Stimulated activated CD4-positive, alpha-beta T cell treated with anti-CD3 and anti-CD28 coated beads, Interleukin-2, amount 100 ng/mL, for 24 hours (primary cell): Measurements from ENCODE around the gene NUMB.
"Not testable (repeated sequence)": the region's sequence is repeated elsewhere in the genome, so short reads cannot be mapped to it uniquely, and the experiment has no call there.

Experiments used
- DNase-seq, 2 donors: peaks; one replicate each; pipeline ENCODE4 v3.0.0-alpha.2; 2020

Gene NUMB

DNA sequence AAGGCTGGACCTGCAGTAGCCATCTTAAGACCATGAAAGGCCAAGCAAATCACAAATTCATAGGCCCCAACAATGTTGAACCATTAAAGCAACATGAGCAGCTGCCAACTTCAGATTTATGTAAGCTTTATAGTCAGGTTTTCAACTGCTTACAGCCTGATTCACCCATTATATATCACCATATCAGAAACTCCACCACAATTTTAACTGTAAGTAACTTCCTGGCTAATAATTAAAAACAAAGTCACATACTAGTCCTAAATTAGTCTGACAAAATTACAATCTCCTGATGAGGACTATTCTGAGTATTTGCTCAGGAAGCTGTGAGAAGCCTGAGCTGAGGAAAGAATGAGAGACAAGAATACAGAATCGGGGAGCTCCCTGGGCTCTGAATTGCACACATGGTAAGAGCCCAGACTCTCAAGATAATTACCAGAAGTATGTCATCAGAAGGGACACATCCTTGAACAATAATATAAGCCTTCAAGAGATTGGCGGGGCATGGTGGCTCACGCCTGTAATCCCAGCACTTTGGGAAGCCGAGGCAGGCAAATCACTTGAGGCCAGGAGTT is 55.1 kb downstream of the NUMB start:
- no peak for DNase-seq

DNA sequence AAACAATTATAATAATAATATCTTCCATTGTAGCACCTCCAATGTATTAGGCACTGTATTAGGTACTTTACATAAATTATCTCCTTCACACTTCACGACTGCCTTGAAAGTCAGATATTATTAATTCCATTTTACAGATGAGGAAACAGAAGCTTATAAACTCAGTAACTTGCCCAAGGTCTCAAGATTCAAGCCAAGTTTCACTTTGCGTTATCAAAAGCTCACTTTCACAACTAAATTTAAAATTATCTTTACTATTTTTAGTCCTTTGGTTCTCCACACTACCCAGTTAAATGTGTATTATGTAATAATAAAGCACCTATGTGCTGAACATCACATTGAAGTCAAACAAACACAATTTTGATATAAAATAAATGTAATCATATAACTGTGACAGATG is 55.8 kb downstream of the NUMB start:
- no peak for DNase-seq

DNA sequence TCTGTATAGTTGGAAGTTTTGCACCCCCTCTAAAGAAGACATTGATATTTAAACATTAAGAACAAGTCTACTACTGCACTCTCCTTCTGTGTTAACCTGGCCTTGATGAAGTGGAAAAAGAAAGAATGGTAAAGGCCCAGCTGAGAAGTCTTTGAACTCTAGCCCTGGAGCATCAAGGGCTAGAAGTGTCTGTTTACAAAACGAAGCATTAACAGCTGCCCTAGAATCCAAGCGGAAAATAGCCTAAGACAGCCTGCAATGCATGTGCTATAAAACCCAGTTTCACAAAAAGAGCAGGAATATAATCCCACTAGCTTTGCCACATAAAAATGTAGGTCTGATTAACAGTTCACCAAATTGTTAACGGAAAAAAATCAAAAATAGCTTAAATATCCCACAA is 60.5 kb downstream of the NUMB start:
- no peak for DNase-seq

DNA sequence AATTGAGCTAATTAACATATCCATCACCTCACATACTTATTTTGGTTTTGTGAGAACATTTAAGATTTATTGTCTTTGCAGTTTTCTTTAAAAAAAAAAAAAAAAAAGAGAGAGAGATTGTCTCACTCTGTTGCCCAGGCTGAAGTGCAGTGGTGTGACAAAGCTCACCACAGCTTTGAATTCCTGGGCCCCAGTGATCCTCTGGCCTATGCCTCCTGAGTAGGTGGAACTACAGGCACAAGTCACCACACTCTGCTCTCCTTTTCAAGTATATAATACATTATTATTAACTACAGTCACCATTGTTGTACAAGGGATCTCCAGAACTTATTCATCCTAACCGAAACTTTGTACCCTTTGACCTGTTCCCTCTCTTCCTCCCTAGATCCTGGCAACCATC is 64.0 kb downstream of the NUMB start:
- no peak for DNase-seq

DNA sequence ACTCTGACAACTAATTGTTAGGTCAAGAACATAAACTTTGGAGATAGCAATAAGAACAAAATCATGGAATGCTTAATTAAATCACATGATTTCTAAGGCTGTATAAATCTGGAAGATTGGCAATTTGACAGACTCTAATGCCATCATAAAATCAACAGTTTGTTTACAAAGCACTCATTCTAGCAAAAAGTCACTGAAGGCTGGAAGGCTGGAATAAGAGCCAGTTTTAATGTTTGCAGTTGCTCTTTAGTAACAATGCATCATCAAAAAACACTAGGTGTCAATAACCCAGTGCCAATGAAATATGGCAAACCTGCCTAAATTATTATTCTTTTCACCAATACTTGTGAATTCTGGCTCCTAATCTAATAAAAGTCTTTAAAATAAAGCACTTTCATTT is 65.0 kb downstream of the NUMB start:
- no peak for DNase-seq

DNA sequence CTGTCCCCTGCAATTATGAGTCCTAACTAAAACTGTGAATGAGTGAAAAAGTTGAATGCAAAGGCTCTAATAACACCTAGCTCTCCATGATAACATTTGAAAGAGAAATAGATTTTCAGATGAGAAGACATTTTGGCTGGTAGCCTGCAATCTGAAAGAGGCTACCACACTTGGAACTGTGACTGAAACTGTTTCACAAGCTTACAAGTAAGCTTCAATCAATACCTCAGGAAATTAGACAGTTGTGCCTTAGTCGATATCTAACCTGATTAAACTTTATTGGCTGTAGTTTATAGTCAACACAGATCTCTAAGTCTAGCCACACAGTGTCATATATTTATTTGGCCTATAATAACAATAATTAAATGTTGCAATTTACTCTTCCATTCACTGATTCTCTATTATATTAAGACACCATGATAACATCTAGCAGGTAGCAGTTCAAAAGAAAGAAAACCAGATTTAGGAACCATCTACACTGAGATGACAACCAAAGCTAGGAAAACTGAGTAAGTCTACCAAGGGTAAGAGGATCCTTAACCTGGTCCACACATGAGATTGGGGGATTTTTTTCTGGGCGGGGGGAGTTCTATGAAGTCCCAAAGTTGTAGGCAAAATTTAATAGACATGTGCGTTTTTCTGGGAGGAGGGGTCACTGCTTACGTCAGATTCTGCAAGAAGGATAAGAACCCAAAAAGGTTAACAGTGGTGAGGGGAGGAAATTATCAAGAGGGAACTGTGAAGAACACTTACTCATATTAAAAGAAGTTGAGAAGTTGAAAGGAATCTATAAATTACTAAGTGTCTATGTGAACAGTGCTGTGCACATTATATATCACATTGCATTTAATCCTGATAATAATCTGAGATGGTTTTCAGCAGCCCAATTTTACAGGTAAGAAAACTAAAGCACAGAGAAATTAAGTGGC is 65.8 kb downstream of the NUMB start:
- no peak for DNase-seq

DNA sequence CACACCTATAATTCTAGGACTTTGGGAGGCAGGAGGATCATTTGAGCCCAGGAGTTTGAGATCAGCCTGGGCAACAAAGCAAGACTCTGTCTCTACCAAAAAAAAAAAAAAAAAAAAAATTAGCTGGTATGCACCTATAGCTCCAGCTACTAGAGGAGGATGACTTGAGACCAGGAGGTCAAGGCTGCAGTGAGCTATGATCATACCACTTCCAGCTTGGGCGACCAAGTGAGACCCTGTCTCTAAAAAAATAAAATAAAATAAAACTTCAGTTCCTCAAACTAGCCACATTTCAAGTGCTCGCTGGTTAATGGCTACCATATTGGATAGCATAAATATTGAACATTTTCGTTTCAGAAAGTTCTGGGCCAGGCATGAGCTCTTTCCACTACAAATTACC is 70.5 kb downstream of the NUMB start:
- not testable (repeated sequence) for DNase-seq

DNA sequence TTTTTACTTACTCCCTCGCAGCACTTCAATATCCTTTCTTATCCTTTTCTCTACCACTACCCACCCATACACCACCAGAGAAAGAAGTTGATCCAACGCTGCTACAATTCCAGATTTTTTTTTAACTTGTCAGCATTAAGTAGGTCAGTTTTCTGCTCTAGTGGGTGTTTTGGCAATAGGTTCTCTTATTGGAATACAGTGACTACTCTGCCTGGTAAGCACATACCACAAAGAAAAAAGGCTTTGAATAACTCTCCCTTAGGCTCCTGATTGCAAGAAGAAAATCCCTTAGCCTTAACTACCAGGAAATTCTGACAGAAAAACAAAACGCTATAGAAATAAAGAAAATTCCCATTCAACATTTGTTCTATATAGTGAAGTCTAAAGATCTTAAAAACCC is 72.0 kb downstream of the NUMB start:
- no peak for DNase-seq

DNA sequence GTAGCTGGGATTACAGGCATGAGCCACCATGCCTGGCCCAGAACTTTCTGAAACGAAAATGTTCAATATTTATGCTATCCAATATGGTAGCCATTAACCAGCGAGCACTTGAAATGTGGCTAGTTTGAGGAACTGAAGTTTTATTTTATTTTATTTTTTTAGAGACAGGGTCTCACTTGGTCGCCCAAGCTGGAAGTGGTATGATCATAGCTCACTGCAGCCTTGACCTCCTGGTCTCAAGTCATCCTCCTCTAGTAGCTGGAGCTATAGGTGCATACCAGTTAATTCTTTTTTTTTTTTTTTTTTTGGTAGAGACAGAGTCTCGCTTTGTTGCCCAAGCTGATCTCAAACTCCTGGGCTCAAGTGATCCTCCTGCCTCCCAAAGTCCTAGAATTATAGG is 73.3 kb downstream of the NUMB start:
- not testable (repeated sequence) for DNase-seq

DNA sequence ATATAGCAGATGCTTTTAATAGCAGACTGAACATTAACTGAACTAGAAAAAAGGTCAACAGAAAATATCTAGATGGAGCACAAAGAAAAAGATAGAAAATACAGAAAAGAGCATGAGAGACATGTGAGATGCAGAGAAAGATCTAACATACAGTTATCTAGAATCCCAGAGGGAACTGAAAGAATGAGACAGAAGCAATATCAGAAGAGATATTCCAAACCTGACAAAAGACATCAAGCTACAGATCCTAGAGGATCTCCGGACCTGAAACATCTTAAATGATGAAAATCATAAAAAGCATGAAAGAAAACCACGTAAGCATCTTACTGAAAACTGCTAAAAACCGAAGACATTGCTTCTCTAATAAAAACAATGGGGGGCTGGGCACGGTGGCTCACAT is 75.0 kb downstream of the NUMB start:
- DNase-seq = no peak

DNA sequence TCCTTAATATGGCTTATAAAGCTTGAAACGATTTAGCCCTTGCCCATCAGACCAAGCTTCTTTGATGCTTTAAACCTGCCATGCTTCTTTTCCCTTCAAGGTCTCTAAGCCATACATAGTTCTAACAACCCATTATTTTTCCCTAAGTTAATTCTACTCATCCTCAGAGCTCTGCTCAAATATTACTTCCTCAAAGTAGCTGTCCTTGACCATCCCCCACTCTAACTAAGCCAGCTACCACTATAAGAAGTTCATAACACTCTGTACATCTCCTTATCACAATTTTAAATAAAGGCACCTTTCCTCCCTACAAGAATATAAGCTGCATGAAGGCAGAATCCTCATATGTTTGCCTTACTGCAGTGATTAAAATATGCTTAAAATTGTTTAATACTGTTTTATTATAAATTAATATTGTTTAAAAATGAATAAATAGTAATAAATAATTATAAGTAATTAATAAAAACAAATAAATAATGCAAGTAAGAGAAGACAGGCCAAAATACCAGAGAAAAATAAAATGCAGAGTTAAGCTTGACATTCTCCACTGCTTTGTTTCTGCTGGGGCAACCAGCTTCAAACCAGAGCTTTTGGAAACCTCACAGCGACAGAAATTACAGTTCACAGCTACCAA is 76.8 kb downstream of the NUMB start:
- no peak for DNase-seq

DNA sequence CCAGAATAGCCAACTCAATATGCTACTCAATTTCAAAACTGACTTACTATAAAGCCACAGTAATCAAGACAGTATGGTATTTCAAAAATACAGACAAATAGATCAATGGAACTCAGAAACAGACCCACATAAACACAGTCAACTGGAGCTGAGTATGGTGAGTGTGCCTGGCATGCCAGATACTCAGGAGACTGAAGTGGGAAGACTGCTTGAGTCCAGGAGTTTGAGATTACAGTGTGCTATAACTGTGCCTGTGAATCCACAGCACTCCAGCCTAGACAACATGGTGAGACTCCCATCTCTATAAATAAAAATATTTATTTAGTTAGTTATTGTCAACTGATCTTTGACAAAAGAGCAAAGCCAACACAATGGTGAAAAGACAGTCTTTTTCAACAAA is 81.8 kb downstream of the NUMB start:
- DNase-seq = no peak

DNA sequence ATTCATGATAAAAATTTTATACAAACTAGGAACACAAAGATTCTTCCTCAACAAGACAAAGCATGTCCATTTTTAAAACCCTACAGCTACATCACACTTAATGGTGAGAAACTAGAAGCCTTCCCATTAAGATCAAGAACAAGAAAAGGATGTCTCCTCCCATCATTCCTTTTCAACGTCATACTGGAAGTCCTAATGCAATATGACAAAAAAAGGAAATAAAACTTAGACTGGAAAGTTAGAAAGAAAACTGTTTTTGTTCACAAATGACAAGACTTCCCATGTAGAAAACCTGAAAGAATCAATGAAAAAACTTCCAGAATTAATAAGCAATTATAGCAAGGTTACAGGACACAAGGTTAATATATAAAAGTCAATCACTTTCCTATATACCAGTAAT is 82.5 kb downstream of the NUMB start:
- no peak for DNase-seq

DNA sequence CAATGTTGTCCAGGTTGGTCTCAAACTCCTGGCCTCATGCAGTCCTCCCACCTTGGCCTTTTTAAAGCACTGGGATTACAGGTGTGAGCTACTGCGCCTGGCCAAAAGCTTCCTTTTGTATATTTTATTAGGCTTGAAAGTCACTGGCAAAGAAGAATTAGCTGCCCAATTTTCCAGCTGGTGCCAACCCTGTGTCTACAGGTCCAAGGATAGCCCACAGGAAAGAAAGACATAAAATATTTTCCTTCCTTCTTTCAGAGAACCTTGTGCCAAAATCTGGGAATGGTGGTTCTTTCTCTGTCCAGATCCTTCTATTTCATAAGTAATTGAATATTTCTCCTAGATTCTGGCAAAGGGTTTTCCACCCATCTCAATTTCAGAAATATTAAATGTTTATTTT is 84.1 kb downstream of the NUMB start:
- no peak for DNase-seq

DNA sequence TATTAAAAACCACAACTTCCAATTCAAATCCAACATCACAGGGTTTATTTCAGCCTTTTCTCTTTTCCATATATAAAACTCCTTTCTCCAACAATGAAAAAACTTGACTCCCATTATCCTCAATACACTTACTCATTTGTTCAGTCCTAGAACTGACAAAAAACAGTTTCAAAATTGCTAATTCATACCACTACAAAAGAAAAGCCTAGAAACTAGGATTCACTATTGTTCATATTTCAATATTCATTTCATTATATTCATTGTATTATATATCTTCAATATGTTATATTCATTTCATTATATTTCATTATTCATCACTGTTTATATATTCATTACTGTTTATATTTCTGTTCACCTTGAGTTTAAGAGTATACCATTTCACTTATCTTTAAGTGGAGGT is 85.8 kb downstream of the NUMB start:
- no peak for DNase-seq

DNA sequence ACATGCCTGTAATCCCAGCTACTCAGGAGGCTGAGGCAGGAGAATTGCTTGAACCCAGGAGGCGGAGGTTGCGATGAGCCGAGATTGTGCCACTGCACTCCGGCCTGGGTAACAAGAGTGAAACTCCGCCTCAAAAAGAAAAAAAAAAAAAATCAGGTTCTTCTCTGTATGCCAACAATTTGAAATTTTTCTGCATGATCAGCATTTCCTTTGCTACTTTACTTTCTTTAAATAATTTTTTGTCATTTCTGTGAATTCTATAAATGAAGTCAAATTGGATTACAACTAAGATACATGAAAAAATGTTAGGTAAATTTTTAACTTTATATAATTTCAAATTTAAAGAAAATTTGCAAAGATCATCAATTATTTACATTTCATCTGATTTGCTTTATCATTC is 87.8 kb downstream of the NUMB start:
- DNase-seq = no peak

DNA sequence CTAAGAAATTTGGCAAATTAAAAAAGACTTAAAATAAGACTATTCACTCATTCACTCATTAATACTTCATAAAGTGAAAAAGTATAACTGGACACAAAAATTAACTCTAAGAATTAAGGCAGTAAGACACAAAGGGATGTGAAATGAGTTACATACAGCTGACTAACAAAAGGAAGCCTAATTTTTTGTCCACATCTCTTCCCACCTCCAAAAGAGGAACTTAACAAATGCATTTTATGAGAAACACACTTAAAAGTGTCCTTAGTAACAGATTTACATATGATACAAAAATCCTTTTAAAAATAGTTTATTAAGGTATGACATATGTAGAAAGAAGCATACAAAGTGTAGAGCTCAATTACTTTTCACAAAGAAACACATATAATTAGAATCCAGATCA is 88.9 kb downstream of the NUMB start:
- DNase-seq = no peak

DNA sequence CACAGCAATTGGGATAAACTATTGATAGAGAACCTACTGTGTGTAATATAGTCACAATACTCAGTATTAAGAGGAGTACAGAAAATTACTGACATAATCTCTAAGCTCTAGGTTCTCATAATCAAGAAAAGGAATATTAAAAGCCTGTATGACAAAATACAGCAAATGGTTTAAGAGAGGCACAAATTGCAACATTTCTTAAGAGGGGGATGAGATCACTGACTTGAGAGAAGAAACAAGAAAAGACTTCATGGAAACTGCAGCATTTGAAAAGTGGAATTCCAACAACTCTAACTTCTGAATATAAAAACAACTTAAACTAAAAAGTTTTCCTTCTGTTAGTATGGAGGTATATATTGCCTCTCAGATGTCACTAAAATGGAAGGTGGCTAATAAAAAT is 89.7 kb downstream of the NUMB start:
- no peak for DNase-seq

DNA sequence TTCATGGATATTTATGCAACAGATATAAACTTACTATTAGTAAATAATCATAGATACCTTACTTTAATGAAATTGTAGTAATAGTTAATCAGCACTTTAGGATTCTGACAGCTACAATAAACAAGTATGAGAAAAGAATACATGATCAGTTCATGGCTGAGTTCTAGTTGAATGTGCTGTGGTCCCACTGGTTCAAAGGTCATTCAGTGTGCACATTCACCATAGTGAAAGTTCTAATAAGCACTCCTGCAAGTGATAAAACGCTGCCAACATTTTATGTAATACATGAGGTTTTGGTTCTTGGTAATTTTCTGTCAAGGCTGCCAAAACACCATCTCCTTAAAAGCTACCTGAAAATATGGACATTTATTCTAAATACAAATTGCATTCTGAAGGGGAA is 92.6 kb downstream of the NUMB start:
- DNase-seq = no peak

DNA sequence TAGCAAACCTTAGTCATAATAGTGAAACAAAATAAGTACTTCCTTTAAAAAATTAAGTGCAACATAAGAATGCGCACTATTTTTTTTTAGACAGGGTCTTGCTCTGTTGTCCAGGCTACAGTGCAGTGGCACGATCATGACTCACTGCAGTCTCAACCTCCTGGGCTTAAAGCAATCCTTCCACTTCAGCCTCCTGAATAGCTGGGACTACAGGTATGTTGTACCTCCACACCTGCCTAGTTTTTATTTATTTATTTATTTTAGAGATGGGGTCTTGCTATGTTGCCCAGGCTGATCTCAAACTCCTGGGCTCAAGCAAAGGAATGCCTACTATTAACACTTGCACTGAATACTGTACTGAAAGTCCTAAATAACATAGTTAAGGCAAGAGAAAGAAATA is 93.8 kb downstream of the NUMB start:
- DNase-seq = no peak

DNA sequence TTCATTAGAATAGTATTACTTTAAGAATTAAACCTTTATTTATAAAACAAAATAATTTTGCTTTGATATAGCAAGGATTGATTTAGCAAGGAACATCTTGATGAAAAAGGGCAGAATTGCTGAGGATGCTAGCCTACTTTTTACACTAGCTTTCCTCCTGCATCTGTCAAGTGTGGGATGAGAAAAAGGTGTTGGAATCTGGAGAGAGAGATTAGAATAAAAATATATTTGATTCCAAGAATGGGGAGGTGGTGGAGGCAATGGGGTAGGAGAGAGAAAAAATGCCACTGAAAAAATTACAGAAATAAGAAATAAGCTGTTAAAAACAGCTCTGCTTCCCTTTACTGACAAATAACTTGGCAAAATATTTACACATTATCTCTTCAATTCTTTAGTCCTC is 98.9 kb downstream of the NUMB start:
- no peak for DNase-seq

DNA sequence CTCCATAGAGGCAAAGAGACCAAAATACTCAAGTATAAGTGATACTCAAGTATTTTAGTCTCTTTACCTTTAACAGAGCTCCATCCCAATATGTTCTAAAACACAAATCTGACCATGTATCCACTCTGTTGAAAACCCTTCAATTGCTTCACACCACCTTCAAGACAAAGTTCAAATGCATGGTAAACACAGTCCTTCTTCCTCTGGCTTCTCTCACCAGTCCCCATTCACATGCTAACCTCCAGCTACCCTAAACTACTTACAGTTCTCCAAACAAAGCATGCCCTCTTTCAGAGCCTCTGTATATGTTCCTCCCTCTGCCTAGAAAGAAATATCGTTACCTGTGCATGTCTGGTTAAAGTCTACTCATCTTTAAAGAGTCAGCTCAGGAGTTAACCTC is 100.2 kb downstream of the NUMB start:
- no peak for DNase-seq

DNA sequence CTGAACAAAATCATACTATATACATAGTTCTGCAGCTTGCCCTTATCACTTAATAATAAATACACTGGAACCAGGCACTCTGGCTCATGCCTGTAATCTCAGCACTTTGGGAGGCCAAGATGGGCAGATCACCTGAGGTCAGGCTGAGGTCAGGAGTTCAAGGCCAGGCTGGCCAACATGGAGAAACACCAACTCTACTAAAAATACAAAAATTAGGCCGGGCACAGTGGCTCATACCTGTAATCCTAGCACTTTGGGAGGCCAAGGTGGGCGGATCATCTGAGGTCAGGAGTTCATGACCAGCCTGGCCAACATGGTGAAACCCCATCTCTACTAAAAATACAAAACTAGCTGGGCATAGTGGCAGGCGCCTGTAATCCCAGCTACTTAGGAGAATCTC is 109.3 kb downstream of the NUMB start:
- DNase-seq = not testable (repeated sequence)

DNA sequence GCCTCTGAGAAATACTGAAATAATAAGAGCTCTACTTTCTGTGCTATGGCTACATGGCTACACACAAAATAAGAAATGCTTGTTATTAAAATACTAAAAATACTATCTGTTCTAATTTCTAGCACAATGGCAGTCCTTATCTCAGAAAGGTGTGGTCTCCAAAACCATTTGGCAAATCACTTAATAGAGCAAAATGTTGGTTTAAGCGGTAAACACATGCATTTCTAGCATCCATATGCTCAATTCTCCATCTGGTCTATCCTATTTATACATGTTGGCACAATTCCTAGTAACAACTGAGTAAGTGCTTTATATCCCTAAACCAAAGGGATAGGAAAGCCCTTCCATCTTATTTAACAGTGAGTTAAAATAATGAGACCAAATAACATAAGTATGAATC is 114.0 kb downstream of the NUMB start:
- no peak for DNase-seq
